Measurements from ENCODE around the gene MFSD12. TPM values are rescaled to one million over a fixed set of nuclear protein-coding genes. Genes with fewer than 3 reads are reported as not detected.

MFSD12 gene
- total and polyA plus RNA-seq, 2 donors (not counting 3 experiments of a cell fraction or from before 2014, with no cell fraction given) = 51.7 to 78.9 TPM

DNA sequence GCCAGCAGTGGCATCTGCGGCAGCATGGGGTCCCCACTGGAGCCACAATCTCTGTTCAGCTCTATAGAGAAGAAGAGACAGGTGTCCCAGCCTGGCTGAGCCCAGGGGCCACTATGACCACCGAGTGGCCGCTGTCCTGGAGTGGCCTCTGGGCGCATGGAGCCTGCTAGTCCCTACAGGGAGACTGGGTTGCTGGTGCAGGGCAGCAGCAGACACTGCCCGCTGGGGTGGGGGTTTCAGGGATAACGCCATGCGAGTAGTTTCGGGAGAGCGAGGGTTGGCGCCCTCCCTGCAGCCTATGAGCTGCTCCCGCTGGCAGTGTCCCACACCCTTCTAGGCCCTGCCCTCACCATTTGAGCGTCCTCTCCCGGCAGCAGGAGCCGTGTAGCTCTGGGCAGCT is 29.3 kb downstream of the MFSD12 start:
- Histone ChIP-seq H3K79me2 (ENCODE audit: control insufficient read depth, insufficient read depth, low read length) (no peaks in the 10 kb centered on the region), H3K4me3 (replicated peaks in 1 of 3; ENCODE audit: insufficient read depth in 1 of 3, low read depth in 1 of 3, low read length in 3 of 3) (no peak overlapping the region), H3K9me1 (replicated peaks; ENCODE audit: control insufficient read depth, extremely low read depth, insufficient read depth, low read length) (no peaks in the 10 kb centered on the region), H3K9ac (replicated peaks; ENCODE audit: extremely low read depth, insufficient read depth, low read length) (no peak overlapping the region), H3K36me3 (ENCODE audit: control insufficient read depth in 2 of 2, extremely low read depth in 1 of 2, insufficient read depth in 2 of 2, low read length in 2 of 2) (peaks cover 9 to 59% of the 10 kb centered on the region in 2 experiments), H3K9me3 (replicated peaks; ENCODE audit: control insufficient read depth, insufficient read depth, low read length) (no peaks in the 10 kb centered on the region), H3K4me1 (ENCODE audit: control insufficient read depth, extremely low read depth, insufficient read depth, low read length) (no peaks in the 10 kb centered on the region), H3K27me3 (ENCODE audit: control insufficient read depth in 2 of 2, insufficient read depth in 2 of 2, low read length in 2 of 2) (no peaks in the 10 kb centered on the region), H3K4me2 (ENCODE audit: insufficient read depth, low read length) (no peak overlapping the region), H4K20me1 (replicated peaks; ENCODE audit: control insufficient read depth, extremely low read depth, insufficient read depth, low read length) (no peaks in the 10 kb centered on the region), H2AFZ (ENCODE audit: low read depth, low read length) (no peak overlapping the region), H3K27ac (ENCODE audit: insufficient read depth, low read depth, low read length) (no peak overlapping the region)
- DNase-seq (ENCODE audit: low read depth, low spot score) (no peak), FAIRE-seq (no peak)
- dilution Hi-C loops (cut with MboI; ENCODE audit: extremely low pct_ligation_motif_present, low sequenced_read_pairs) = no loop called here
- ChIA-PET CTCF (interaction anchor here (0.9 kb wide), 1 partner anchor 17 kb away, joined by 3 read pairs; no protein-coding TSS in a partner anchor), POLR2A (no interaction called here)
- intact Hi-C loops (cut with micrococcal nuclease) = no loop called here
- TF ChIP-seq JUN (IDR thresholded peaks at IDR 0.05; ENCODE audit: borderline replicate concordance, insufficient read depth, insufficient read length, low read depth) (no peak), EZH2 (IDR thresholded peaks at IDR 0.05; ENCODE audit: borderline replicate concordance, low read depth, low read length, severe bottlenecking) (no peak)
- TF ChIP-seq, protein P1, sequence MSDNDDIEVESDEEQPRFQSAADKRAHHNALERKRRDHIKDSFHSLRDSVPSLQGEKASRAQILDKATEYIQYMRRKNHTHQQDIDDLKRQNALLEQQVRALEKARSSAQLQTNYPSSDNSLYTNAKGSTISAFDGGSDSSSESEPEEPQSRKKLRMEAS (IDR thresholded peaks at IDR 0.05; ENCODE audit: insufficient read depth, insufficient read length) = no peak
- TF ChIP-seq, protein P2, sequence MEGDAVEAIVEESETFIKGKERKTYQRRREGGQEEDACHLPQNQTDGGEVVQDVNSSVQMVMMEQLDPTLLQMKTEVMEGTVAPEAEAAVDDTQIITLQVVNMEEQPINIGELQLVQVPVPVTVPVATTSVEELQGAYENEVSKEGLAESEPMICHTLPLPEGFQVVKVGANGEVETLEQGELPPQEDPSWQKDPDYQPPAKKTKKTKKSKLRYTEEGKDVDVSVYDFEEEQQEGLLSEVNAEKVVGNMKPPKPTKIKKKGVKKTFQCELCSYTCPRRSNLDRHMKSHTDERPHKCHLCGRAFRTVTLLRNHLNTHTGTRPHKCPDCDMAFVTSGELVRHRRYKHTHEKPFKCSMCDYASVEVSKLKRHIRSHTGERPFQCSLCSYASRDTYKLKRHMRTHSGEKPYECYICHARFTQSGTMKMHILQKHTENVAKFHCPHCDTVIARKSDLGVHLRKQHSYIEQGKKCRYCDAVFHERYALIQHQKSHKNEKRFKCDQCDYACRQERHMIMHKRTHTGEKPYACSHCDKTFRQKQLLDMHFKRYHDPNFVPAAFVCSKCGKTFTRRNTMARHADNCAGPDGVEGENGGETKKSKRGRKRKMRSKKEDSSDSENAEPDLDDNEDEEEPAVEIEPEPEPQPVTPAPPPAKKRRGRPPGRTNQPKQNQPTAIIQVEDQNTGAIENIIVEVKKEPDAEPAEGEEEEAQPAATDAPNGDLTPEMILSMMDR (IDR thresholded peaks at IDR 0.05; ENCODE audit: extremely low read depth in 1 of 2, insufficient read depth in 1 of 2, low read depth in 1 of 2, low read length in 2 of 2) = no peak
- BruUV-seq (replicated peaks) = no TSS peak

Data from endothelial cell of umbilical vein (primary cell).